GM12878 (cell line): ENCODE measurements around the gene RNF31. TPM values are rescaled to one million over a fixed set of nuclear protein-coding genes. Genes with fewer than 3 reads are reported as not detected.
A peak's percentile ranks its signal among the peaks of the same experiment; 100 is the strongest.

Experiments used
- ATAC-seq: fragments of 200-7000 bp; cut with Tn5 transposase; 3 replicates; pipeline ENCODE4 v1.9.1; 2020; ENCODE audit warnings: mild to moderate bottlenecking, moderate library complexity
- BruUV-seq: library from RNA; stranded (reverse); fragments of 400-500 nt; replicated peaks from 2 replicates; lab custom pipeline; 2021; lab: Mats Ljungman, UMichigan
- CTCF ChIA-PET: fragments of 300-600 bp; sonication (Branson Sonifier 250); formaldehyde crosslinking; extraction: SDS; loops from one replicate; lab custom pipeline; 2021; ENCODE audit warnings: inconsistent platforms; lab: Yijun Ruan, JAX
- POLR2A ChIA-PET: fragments of 350-600 bp; formaldehyde crosslinking; extraction: SDS; loops from one replicate; lab custom pipeline; 2021; ENCODE audit warnings: inconsistent platforms; lab: Charles Lee
- RAD21 ChIA-PET: fragments of 300-600 bp; sonication (Branson Sonifier 250); formaldehyde crosslinking; loops from one replicate; lab custom pipeline; 2023; ENCODE audit warnings: antibody characterized with exemption; ENCODE audit not compliant: unreplicated experiment; lab: Charles Lee
- SMC1A ChIA-PET: fragments of 300-600 bp; sonication (Branson Sonifier 250); formaldehyde crosslinking; loops from one replicate; lab custom pipeline; 2023; ENCODE audit not compliant: unreplicated experiment, uncharacterized antibody; lab: Charles Lee
- DNase-seq: peaks from one replicate; pipeline ENCODE4 v3.0.0-alpha.2; 2011; ENCODE audit warnings: low read depth, low spot score
- FAIRE-seq: peaks from 3 replicates; lab custom pipeline; 2011; peaks lifted over from hg19 to GRCh38; lab: Jason Lieb, UNC
- H2AFZ ChIP-seq: 2 replicates; pipeline ENCODE4 v1.6.0; 2011; ENCODE audit warnings: low read depth, low read length, control low read depth; ENCODE audit not compliant: control insufficient read depth
- H3K27ac ChIP-seq: 2 replicates; pipeline ENCODE4 v1.5.1; 2011; ENCODE audit warnings: control low read depth; ENCODE audit not compliant: control insufficient read depth, insufficient read depth
- H3K27me3 ChIP-seq, 2 experiments: replicated peaks in 1 of 2; 2 replicates each; pipeline versions ENCODE4 v1.6.0 to v1.6.1; 2011; ENCODE audit warnings: low read length in 1 of 2; ENCODE audit not compliant: control insufficient read depth in 2 of 2, insufficient read depth in 2 of 2
- H3K36me3 ChIP-seq, 2 experiments: 2 replicates each; pipeline ENCODE4 v1.5.1; 2011; ENCODE audit warnings: low read length in 1 of 2; ENCODE audit not compliant: control insufficient read depth in 2 of 2, insufficient read depth in 2 of 2
- H3K4me1 ChIP-seq: 2 replicates; pipeline ENCODE4 v1.6.1; 2011; ENCODE audit warnings: mild to moderate bottlenecking, low read length, moderate library complexity, mixed read lengths; ENCODE audit not compliant: control insufficient read depth, insufficient read depth
- H3K4me2 ChIP-seq: 2 replicates; pipeline ENCODE4 v1.6.0; 2011; ENCODE audit warnings: control low read depth; ENCODE audit not compliant: control insufficient read depth, insufficient read depth
- H3K4me3 ChIP-seq: fragments of 200-600 bp; sonication (generic); 2 replicates; pipeline ENCODE4 v1.5.1; 2016
- H3K79me2 ChIP-seq: 2 replicates; pipeline ENCODE4 v1.6.0; 2011; ENCODE audit warnings: low read length; ENCODE audit not compliant: control insufficient read depth, insufficient read depth
- H3K9ac ChIP-seq: 2 replicates; pipeline ENCODE4 v1.8.0; 2011; ENCODE audit warnings: low read length, control low read depth, mixed read lengths; ENCODE audit not compliant: control insufficient read depth, insufficient read depth
- H3K9me3 ChIP-seq: replicated peaks from 3 replicates; pipeline ENCODE4 v1.5.1; 2011; ENCODE audit warnings: mild to moderate bottlenecking, low read length; ENCODE audit not compliant: control insufficient read depth, insufficient read depth
- H4K20me1 ChIP-seq: 2 replicates; pipeline ENCODE4 v1.6.0; 2011; ENCODE audit not compliant: control insufficient read depth, insufficient read depth
- CBX3 ChIP-seq: fragments of 200-600 bp; sonication (generic); IDR thresholded peaks from 2 replicates; pipeline ENCODE4 v1.6.1; 2016; ENCODE audit warnings: low read depth, borderline replicate concordance
- ETV6 ChIP-seq, 2 experiments: fragments of 450-650 bp in 1 of 2; IDR thresholded peaks in 1 of 2; conservative IDR thresholded peaks in 1 of 2; 2 replicates each; pipeline ENCODE4 v1.6.1; 2014; ENCODE audit warnings: antibody characterized with exemption in 1 of 2, borderline replicate concordance in 1 of 2, low read depth in 1 of 2, mild to moderate bottlenecking in 1 of 2, moderate library complexity in 1 of 2
- FOXM1 ChIP-seq: IDR thresholded peaks from 2 replicates; pipeline ENCODE4 v1.6.1; 2012; ENCODE audit warnings: low read depth, mild to moderate bottlenecking, inconsistent platforms, low read length, moderate library complexity
- NR2C2 ChIP-seq: IDR thresholded peaks from 2 replicates; pipeline ENCODE4 v1.6.1; 2011; ENCODE audit warnings: borderline replicate concordance, low read depth; ENCODE audit not compliant: control insufficient read depth, insufficient read length
- POLR2A ChIP-seq: IDR thresholded peaks from 2 replicates; pipeline ENCODE4 v1.6.1; 2011; ENCODE audit warnings: low read depth, mild to moderate bottlenecking, low read length
- RAD51 ChIP-seq: fragments of 450-650 bp; IDR thresholded peaks from 2 replicates; pipeline ENCODE4 v1.6.1; 2016; ENCODE audit warnings: moderate library complexity, mild to moderate bottlenecking, inconsistent platforms
- ZBED1 ChIP-seq: IDR thresholded peaks from 2 replicates; pipeline ENCODE4 v1.6.1; 2016; ENCODE audit warnings: borderline replicate concordance
- ZBTB33 ChIP-seq: fragments of 450-650 bp; IDR thresholded peaks from 2 replicates; pipeline ENCODE4 v1.6.1; 2017; ENCODE audit warnings: mild to moderate bottlenecking
- WGBS: methylation state at CpG from one replicate; pipeline ENCODE4 v1.1.6; 2016; ENCODE audit warnings: low lambda C conversion rate; ENCODE audit not compliant: insufficient replicate concordance, insufficient coverage; ENCODE audit errors: missing lambda C conversion rate; 5-methylcytosine and 5-hydroxymethylcytosine counted together
- in situ Hi-C: fragments of 300-500 bp; cut with MboI; formaldehyde crosslinking; loops from 9 replicates; pipeline ENCODE4 v1.14.3; 2018; ENCODE audit warnings: mixed read lengths
- intact Hi-C: fragments of 100-400 bp; cut with micrococcal nuclease; formaldehyde crosslinking; loops from one replicate; pipeline ENCODE4 v1.14.2; 2022; ENCODE audit not compliant: unreplicated experiment
- polyA plus RNA-seq, 11 experiments: library from polyadenylated mRNA; depleted of rRNA in 4 of 11; unstranded in 6 of 11; stranded (reverse) in 5 of 11; fragments of >200 nt; fragmentation: Nextera tagmentation in 4 of 11; fragmentation: Illumina TruSeq in 1 of 11; extraction: Ambion mirVana in 4 of 11; extraction: Trizol in 1 of 11; gene quantifications; 1 replicate in 1 of 11; 2 replicates in 10 of 11; pipeline versions ENCODE4 v1.2.1 to v1.2.3, GENCODE V29; 2011 to 2016; ENCODE audit warnings: inconsistent platforms in 2 of 11, missing spikeins in 2 of 11, low read depth in 1 of 11
- total RNA-seq, 4 experiments: library from RNA; depleted of rRNA in 3 of 4; stranded (reverse); fragments of >200 nt in 3 of 4; fragmentation: Illumina TruSeq in 1 of 4; extraction: Trizol in 1 of 4; gene quantifications; 2 replicates each; pipeline versions ENCODE4 v1.2.1 to v1.2.3, GENCODE V29; 2013 to 2021

Gene RNF31
- total and polyA plus RNA-seq, 10 of the 15 experiments (the other 5 are each of a cell fraction or from before 2014, with no cell fraction given), result 8.5 to 92.7 (median 52.0) TPM

GRCh38 chr14:24159777-24160498 is 12.6 kb downstream of the RNF31 start:
- no peak for ATAC-seq
- no peak for DNase-seq
- H3K79me2 ChIP-seq, result peaks cover 39% of the 10 kb centered on the region
- H3K9ac ChIP-seq, result no peak overlapping the region
- H3K27ac ChIP-seq, result peak overlapping the region; percentile 96
- H4K20me1 ChIP-seq, result no peaks in the 10 kb centered on the region
- ChIA-PET CTCF (interaction anchor here (0.8 to 4.2 kb wide), 21 partner anchors 10 to 528 kb away, joined by 3 to 63 read pairs (median 8); partner anchors contain the start of genes CARMIL3, CHMP4A, CIDEB and DCAF11), POLR2A (interaction anchor here (0.6 to 4.8 kb wide), 16 partner anchors 9 to 499 kb away, joined by 3 to 99 read pairs (median 18); partner anchors contain the start of genes DCAF11, EMC9, IPO4 and MDP1), SMC1A (interaction anchor here (0.7 to 4.9 kb wide), 16 partner anchors 9 to 194 kb away, joined by 3 to 54 read pairs (median 11); partner anchors contain the start of genes DCAF11, EMC9, IPO4 and NRL), RAD21 (interaction anchor here (0.7 to 4.5 kb wide), 17 partner anchors 13 to 148 kb away, joined by 3 to 60 read pairs (median 12); partner anchors contain the start of genes CIDEB, DCAF11, EMC9 and IPO4)
- no peak for FAIRE-seq
- in situ Hi-C loops (no loop called here), intact Hi-C loops (loop anchor here (1.0 kb wide), 1 partner anchor 53 kb away; the partner anchor contains the start of gene CHMP4A)
- no TSS peak for BruUV-seq
- no peak overlapping the region for H3K4me3 ChIP-seq
- H3K4me2 ChIP-seq, result no peak overlapping the region; the same call in 1 of the 2 replicates
- 97% methylated on average over 11 of the region's 11 CpGs for WGBS
- peaks cover 39 to 45% of the 10 kb centered on the region in 2 experiments for H3K36me3 ChIP-seq
- H2AFZ ChIP-seq, result no peak overlapping the region
- H3K27me3 ChIP-seq, result no peaks in the 10 kb centered on the region
- H3K9me3 ChIP-seq, result no peaks in the 10 kb centered on the region
- peaks cover 32% of the 10 kb centered on the region for H3K4me1 ChIP-seq
- TF ChIP-seq CBX3 (no peak), POLR2A (peak; percentile 41; the same call in 1 of the 2 replicates)
- TF ChIP-seq, all 136 proteins: peak for 1

GRCh38 chr14:24160499-24160849 is 13.2 kb downstream of the RNF31 start:
- Histone ChIP-seq H3K27me3 (no peaks in the 10 kb centered on the region), H3K36me3 (peaks cover 39 to 47% of the 10 kb centered on the region in 2 experiments), H2AFZ (no peak overlapping the region; the same call in 1 of the 2 replicates), H3K4me1 (peaks cover 37% of the 10 kb centered on the region), H3K9ac (peak overlapping the region; percentile 83), H3K79me2 (peaks cover 43% of the 10 kb centered on the region), H3K27ac (peak overlapping the region; percentile 96), H3K4me3 (no peak overlapping the region), H3K4me2 (peak overlapping the region; percentile 9), H4K20me1 (no peaks in the 10 kb centered on the region), H3K9me3 (no peaks in the 10 kb centered on the region)
- ChIA-PET CTCF (interaction anchor here (0.8 to 4.2 kb wide), 32 partner anchors 10 to 529 kb away, joined by 3 to 63 read pairs (median 6); partner anchors contain the start of genes CARMIL3, CHMP4A, CIDEB and DCAF11), SMC1A (interaction anchor here (0.7 to 4.9 kb wide), 21 partner anchors 9 to 147 kb away, joined by 3 to 54 read pairs (median 9); partner anchors contain the start of genes CIDEB, DCAF11, DHRS1 and EMC9), RAD21 (interaction anchor here (0.8 to 4.5 kb wide), 23 partner anchors 10 to 148 kb away, joined by 3 to 60 read pairs (median 11); partner anchors contain the start of genes CHMP4A, CIDEB, DCAF11 and EMC9), POLR2A (interaction anchor here (1.0 to 4.8 kb wide), 19 partner anchors 10 to 139 kb away, joined by 4 to 99 read pairs (median 14); partner anchors contain the start of genes CHMP4A, DCAF11, DHRS1 and EMC9)
- FAIRE-seq, result no peak
- DNase-seq, result no peak
- no peak for ATAC-seq
- 84% methylated on average over 4 of the region's 4 CpGs for whole genome bisulfite sequencing
- in situ Hi-C loops, result no loop called here
- TSS peak; percentile 89 for BruUV-seq
- intact Hi-C loops, result loop anchor here (1.0 kb wide), 1 partner anchor 53 kb away; the partner anchor contains the start of gene CHMP4A
- TF ChIP-seq RAD51 (no peak), ZBTB33 (no peak), ETV6 (conservative IDR thresholded peaks at IDR 0.05 in 1 of 2, IDR thresholded peaks at IDR 0.05 in 1 of 2; ENCODE audit: borderline replicate concordance in 1 of 2, low read depth in 1 of 2) (no peak), ZBED1 (no peak), NR2C2 (no peak), FOXM1 (no peak)
